H1 (cell line): ENCODE measurements around the gene TMEM134. TPM values are rescaled to one million over a fixed set of nuclear protein-coding genes. Genes with fewer than 3 reads are reported as not detected.

ENCODE experiments used
- CTCF ChIA-PET: fragments of 300-600 bp; sonication (Branson Sonifier 250); formaldehyde crosslinking; loops from one replicate; lab custom pipeline; 2021; ENCODE audit not compliant: partially characterized antibody; lab: Charles Lee
- POLR2A ChIA-PET: fragments of 300-600 bp; sonication (Branson Sonifier 250); formaldehyde crosslinking; loops from one replicate; lab custom pipeline; 2021; ENCODE audit warnings: inconsistent platforms; ENCODE audit not compliant: partially characterized antibody; lab: Charles Lee
- DNase-seq, 2 experiments: peaks; one replicate each; pipeline versions ENCODE4 v3.0.0 to v3.0.0-alpha.2; 2010 to 2022; ENCODE audit warnings: low spot score in 2 of 2, low read depth in 1 of 2, mixed read lengths in 1 of 2
- FAIRE-seq: peaks from 2 replicates; lab custom pipeline; 2011; peaks lifted over from hg19 to GRCh38; lab: Jason Lieb, UNC
- H2AFZ ChIP-seq: 2 replicates; pipeline ENCODE4 v1.8.1; 2012; ENCODE audit warnings: low read length, inconsistent platforms
- H2AK5ac ChIP-seq: 2 replicates; pipeline ENCODE4 v1.6.1; 2013; ENCODE audit warnings: low read depth, low read length
- H2BK120ac ChIP-seq: replicated peaks from 2 replicates; pipeline ENCODE3; 2013; ENCODE audit warnings: low read depth, low read length, inconsistent platforms
- H2BK12ac ChIP-seq: 2 replicates; pipeline ENCODE4 v1.6.1; 2013; ENCODE audit warnings: low read depth, low read length
- H2BK15ac ChIP-seq: 2 replicates; pipeline ENCODE4 v1.6.1; 2013; ENCODE audit warnings: low read length
- H2BK20ac ChIP-seq: 2 replicates; pipeline ENCODE4 v1.6.1; 2013; ENCODE audit warnings: low read length
- H2BK5ac ChIP-seq: 2 replicates; pipeline ENCODE4 v1.6.1; 2013; ENCODE audit warnings: low read depth, low read length
- H3K14ac ChIP-seq: 2 replicates; pipeline ENCODE4 v1.6.1; 2013; ENCODE audit warnings: inconsistent platforms; ENCODE audit not compliant: insufficient read length
- H3K18ac ChIP-seq: 2 replicates; pipeline ENCODE4 v1.6.1; 2013; ENCODE audit warnings: low read length; ENCODE audit errors: extremely low read depth
- H3K23ac ChIP-seq: 2 replicates; pipeline ENCODE4 v1.6.1; 2013; ENCODE audit warnings: inconsistent platforms; ENCODE audit not compliant: insufficient read length
- H3K23me2 ChIP-seq: 2 replicates; pipeline ENCODE4 v1.6.1; 2013; ENCODE audit warnings: low read depth, low read length
- H3K27ac ChIP-seq: 2 replicates; pipeline ENCODE4 v1.6.1; 2011; ENCODE audit warnings: low read depth, low read length, inconsistent platforms
- H3K27me3 ChIP-seq, 4 experiments: replicated peaks in 1 of 4; 1 replicate in 1 of 4; 2 replicates in 3 of 4; pipeline versions ENCODE4 v1.6.1 to v1.8.1; 2011 to 2013; ENCODE audit warnings: low read length in 3 of 4, mild to moderate bottlenecking in 3 of 4, inconsistent platforms in 2 of 4, mixed read lengths in 2 of 4, moderate library complexity in 1 of 4; ENCODE audit not compliant: control insufficient read depth in 3 of 4, insufficient read depth in 3 of 4; ENCODE audit errors: extremely low read depth in 1 of 4
- H3K36me3 ChIP-seq, 4 experiments: 2 replicates each; pipeline versions ENCODE4 v1.6.1 to v1.8.1; 2011 to 2013; ENCODE audit warnings: mild to moderate bottlenecking in 4 of 4, low read length in 3 of 4, moderate library complexity in 2 of 4, control low read depth in 1 of 4, inconsistent platforms in 1 of 4; ENCODE audit not compliant: insufficient read depth in 4 of 4, control insufficient read depth in 2 of 4
- H3K4ac ChIP-seq: replicated peaks from 2 replicates; pipeline ENCODE3; 2013; ENCODE audit warnings: low read length, low read depth, mixed read lengths, inconsistent platforms; ENCODE audit not compliant: insufficient read length
- H3K4me1 ChIP-seq, 4 experiments: replicated peaks in 1 of 4; 1 replicate in 1 of 4; 2 replicates in 3 of 4; pipeline versions ENCODE4 v1.6.1 to v1.8.1; 2011 to 2013; ENCODE audit warnings: low read length in 3 of 4, inconsistent platforms in 2 of 4, mixed read lengths in 1 of 4; ENCODE audit not compliant: insufficient read depth in 4 of 4, control insufficient read depth in 3 of 4
- H3K4me2 ChIP-seq, 2 experiments: 2 replicates each; pipeline versions ENCODE4 v1.6.1 to v1.8.1; 2011 to 2013; ENCODE audit warnings: low read depth in 2 of 2, low read length in 2 of 2, control low read depth in 1 of 2, inconsistent platforms in 1 of 2, mild to moderate bottlenecking in 1 of 2; ENCODE audit not compliant: insufficient read depth in 1 of 2
- H3K4me3 ChIP-seq, 4 experiments: fragments of 200-600, 300-600 bp in 1 of 4; sonication (generic), shearing (Covaris generic), sonication (Bioruptor Twin) in 1 of 4; 2 replicates each; pipeline versions ENCODE4 v1.5.1 to v1.8.1; 2011 to 2016; ENCODE audit warnings: low read length in 4 of 4, low read depth in 3 of 4, control low read depth in 2 of 4, inconsistent platforms in 2 of 4, mild to moderate bottlenecking in 2 of 4, mixed read lengths in 1 of 4, moderate library complexity in 1 of 4; ENCODE audit not compliant: insufficient read depth in 2 of 4; ENCODE audit errors: extremely low read depth in 1 of 4
- H3K56ac ChIP-seq: replicated peaks from 2 replicates; pipeline ENCODE3; 2013; ENCODE audit warnings: low read depth, mild to moderate bottlenecking, mixed read lengths, low read length, inconsistent platforms; ENCODE audit not compliant: insufficient read length
- H3K79me1 ChIP-seq: 2 replicates; pipeline ENCODE4 v1.6.1; 2013; ENCODE audit warnings: low read depth, low read length, control low read depth
- H3K79me2 ChIP-seq, 2 experiments: 2 replicates each; pipeline versions ENCODE4 v1.6.1 to v1.8.1; 2012 to 2013; ENCODE audit warnings: low read length in 2 of 2, mild to moderate bottlenecking in 2 of 2, inconsistent platforms in 1 of 2; ENCODE audit not compliant: insufficient read depth in 2 of 2, control insufficient read depth in 1 of 2
- H3K9ac ChIP-seq, 4 experiments: replicated peaks in 1 of 4; 1 replicate in 1 of 4; 2 replicates in 3 of 4; pipeline versions ENCODE4 v1.6.1 to v1.8.1; 2011 to 2013; ENCODE audit warnings: low read depth in 3 of 4, low read length in 3 of 4, control low read depth in 2 of 4, mild to moderate bottlenecking in 2 of 4, moderate library complexity in 2 of 4, inconsistent platforms in 1 of 4; ENCODE audit errors: extremely low read depth in 1 of 4
- H3K9me3 ChIP-seq, 2 experiments: 2 replicates each; pipeline versions ENCODE4 v1.6.1 to v1.8.1; 2012 to 2013; ENCODE audit warnings: mild to moderate bottlenecking in 2 of 2, moderate library complexity in 2 of 2, control low read depth in 1 of 2, inconsistent platforms in 1 of 2, low read depth in 1 of 2, low read length in 1 of 2, mixed read lengths in 1 of 2; ENCODE audit not compliant: insufficient read depth in 2 of 2
- H4K20me1 ChIP-seq, 2 experiments: replicated peaks in 1 of 2; 2 replicates each; pipeline versions ENCODE3 to v1.8.1; 2011 to 2013; ENCODE audit warnings: inconsistent platforms in 2 of 2, low read length in 2 of 2, mild to moderate bottlenecking in 1 of 2; ENCODE audit not compliant: insufficient read depth in 2 of 2, control insufficient read depth in 1 of 2
- H4K5ac ChIP-seq: 2 replicates; pipeline ENCODE4 v1.6.1; 2013; ENCODE audit warnings: low read length, low read depth, mixed read lengths, inconsistent platforms; ENCODE audit not compliant: insufficient read length
- H4K8ac ChIP-seq: 2 replicates; pipeline ENCODE4 v1.8.0; 2013; ENCODE audit warnings: mild to moderate bottlenecking, moderate library complexity, low read length, inconsistent platforms; ENCODE audit not compliant: insufficient read depth; ENCODE audit errors: extremely low read depth
- H4K91ac ChIP-seq: replicated peaks from 2 replicates; pipeline ENCODE3; 2013; ENCODE audit warnings: low read length, mixed read lengths, inconsistent platforms; ENCODE audit not compliant: insufficient read length
- SP1 ChIP-seq: IDR thresholded peaks from 2 replicates; pipeline ENCODE4 v1.6.1; 2011; ENCODE audit warnings: low read depth, low read length
- WGBS, 2 experiments: shearing (Covaris generic) in 1 of 2; methylation state at CpG; one replicate each; pipeline versions ENCODE4 v1.1.6 to v1.1.7; 2013 to 2015; ENCODE audit warnings: low lambda C conversion rate in 2 of 2, mixed read lengths in 2 of 2, inconsistent platforms in 1 of 2, low coverage in 1 of 2, missing lambda C conversion rate in 1 of 2; ENCODE audit not compliant: insufficient replicate concordance in 2 of 2, insufficient coverage in 1 of 2, insufficient read length in 1 of 2; ENCODE audit errors: extremely low coverage in 1 of 2, missing lambda C conversion rate in 1 of 2; 5-methylcytosine and 5-hydroxymethylcytosine counted together
- polyA plus RNA-seq, 7 experiments: library from polyadenylated mRNA; depleted of rRNA in 3 of 7; stranded (reverse) in 5 of 7; unstranded in 2 of 7; fragments of >200 nt in 5 of 7; fragments of 200-250 nt in 2 of 7; gene quantifications; 1 replicate in 5 of 7; 2 replicates in 1 of 7; 4 replicates in 1 of 7; pipeline versions ENCODE4 v1.2.1 to v1.2.3, GENCODE V29; 2011 to 2013; ENCODE audit warnings: missing spikeins in 2 of 7, mixed read lengths in 2 of 7
- total RNA-seq: library from RNA; stranded (reverse); fragmentation: NEBNext Ultra II Directional; extraction: Animal tissue kit (Norgen Biotek cat#: 25700); gene quantifications from 2 replicates; pipeline ENCODE4 v1.2.1, GENCODE V29; 2021

TMEM134 gene
- total and polyA plus RNA-seq, 2 of the 8 experiments (the other 6 are each of a cell fraction or from before 2014, with no cell fraction given) = 32.4 to 229 TPM

- Histone ChIP-seq H2BK12ac (no peak overlapping the region), H4K8ac (no peak overlapping the region; the same call in 1 of the 2 replicates), H3K23ac (no peak overlapping the region), H2AFZ (no peak overlapping the region), H2BK120ac (no peak overlapping the region), H3K4me1 (peaks cover 4 to 15% (median 11%) of the 10 kb centered on the region in 4 experiments), H2AK5ac (no peak overlapping the region), H3K79me2 (no peaks in the 10 kb centered on the region), H3K4me3 (no peak overlapping the region), H3K27me3 (peaks cover 0 to 8% (median 5%) of the 10 kb centered on the region in 4 experiments; a peak in 5 of 7 replicates), H3K4ac (no peak overlapping the region), H4K5ac (no peak overlapping the region), H2BK5ac (no peak overlapping the region), H3K23me2 (peaks cover 12% of the 10 kb centered on the region; the same call in 1 of the 2 replicates), H3K9ac (no peak overlapping the region), H4K20me1 (peaks cover 0 to 3% of the 10 kb centered on the region in 2 experiments), H2BK15ac (no peak overlapping the region), H3K14ac (no peak overlapping the region), H3K27ac (no peak overlapping the region), H4K91ac (no peak overlapping the region), H2BK20ac (no peak overlapping the region), H3K56ac (no peak overlapping the region), H3K18ac (no peak overlapping the region), H3K4me2 (no peak overlapping the region), H3K9me3 (no peaks in the 10 kb centered on the region), H3K79me1 (no peaks in the 10 kb centered on the region), H3K36me3 (no peaks in the 10 kb centered on the region)
- no peak for FAIRE-seq
- WGBS, 2 experiments = 86% methylated on average over 24 of the region's 26 CpGs; no CpG with 5 or more reads in 1 of the 2 experiments
- TF ChIP-seq SP1 = no peak
- CTCF ChIA-PET = interaction anchor here (0.6 to 2.4 kb wide), 6 partner anchors 16 to 210 kb away, joined by 3 to 13 read pairs (median 4); partner anchors contain the start of genes PITPNM1, PPP1CA, TBC1D10C and TMEM134
- no peak for DNase-seq
- POLR2A ChIA-PET = interaction anchor here (0.6 to 10.2 kb wide), 9 partner anchors 9 to 49 kb away, joined by 3 to 104 read pairs (median 4); partner anchors contain the start of genes PTPRCAP, RPS6KB2 and TBC1D10C
Observed at GRCh38 chr11:67418476-67419281, 50.4 kb downstream of the TMEM134 start.
